B cell (primary cell): ENCODE data around the gene ARL6IP5. TPM values are rescaled to one million over a fixed set of nuclear protein-coding genes. Genes with fewer than 3 reads are reported as not detected.

Source experiments
- ATAC-seq: fragments of 200-7000 bp; cut with Tn5 transposase; one replicate; pipeline ENCODE4 v1.10.0; 2021; ENCODE audit warnings: low read depth, mild to moderate bottlenecking, moderate number of reproducible peaks, moderate library complexity
- CTCF ChIA-PET: fragments of 350-600 bp; sonication (Branson Sonifier 250); formaldehyde crosslinking; loops from one replicate; lab custom pipeline; 2021; ENCODE audit warnings: antibody characterized with exemption, inconsistent platforms; lab: Charles Lee
- POLR2A ChIA-PET: fragments of 350-600 bp; sonication (Branson Sonifier 250); formaldehyde crosslinking; loops from one replicate; lab custom pipeline; 2021; ENCODE audit warnings: antibody characterized with exemption; lab: Charles Lee
- DNase-seq: peaks from one replicate; pipeline ENCODE4 v3.0.0; 2013
- H2AFZ ChIP-seq: 2 replicates; pipeline ENCODE4 v1.6.1; 2012; ENCODE audit warnings: mild to moderate bottlenecking, low read depth, low read length; ENCODE audit not compliant: insufficient read depth, poor library complexity, severe bottlenecking
- H3K27ac ChIP-seq, 2 donors: 1 replicate in 1 of 2; 2 replicates in 1 of 2; pipeline ENCODE4 v1.5.1; 2012 to 2013; ENCODE audit warnings: low read length in 2 of 2, mild to moderate bottlenecking in 2 of 2, moderate library complexity in 1 of 2
- H3K27me3 ChIP-seq, 4 experiments: fragments of 200-600 bp in 1 of 4; sonication (generic) in 1 of 4; replicated peaks in 1 of 4; 1 replicate in 2 of 4; 2 replicates in 2 of 4; pipeline versions ENCODE4 v1.6.1 to v1.7.0; 2013 to 2016; ENCODE audit warnings: low read length in 3 of 4, mild to moderate bottlenecking in 2 of 4, mixed read lengths in 1 of 4, moderate library complexity in 1 of 4; ENCODE audit not compliant: insufficient read depth in 4 of 4, control insufficient read depth in 3 of 4; ENCODE audit errors: control extremely low read depth in 1 of 4
- H3K36me3 ChIP-seq, 2 experiments: replicated peaks in 1 of 2; 1 replicate in 1 of 2; 2 replicates in 1 of 2; pipeline versions ENCODE4 v1.6.1 to v1.7.1; 2013; ENCODE audit warnings: low read length in 1 of 2; ENCODE audit not compliant: insufficient read depth in 2 of 2, control insufficient read depth in 1 of 2; ENCODE audit errors: control extremely low read depth in 1 of 2, extremely low read depth in 1 of 2
- H3K4me1 ChIP-seq, 2 donors: fragments of 200-600 bp in 1 of 2; sonication (generic) in 1 of 2; 1 replicate in 1 of 2; 2 replicates in 1 of 2; pipeline versions ENCODE4 v1.5.1 to v1.6.1; 2013 to 2017; ENCODE audit warnings: low read length in 2 of 2; ENCODE audit not compliant: control insufficient read depth in 2 of 2, insufficient read depth in 2 of 2
- H3K4me2 ChIP-seq: replicated peaks from 2 replicates; pipeline ENCODE3; 2012; ENCODE audit warnings: mild to moderate bottlenecking, low read depth, low read length; ENCODE audit not compliant: poor library complexity, severe bottlenecking
- H3K4me3 ChIP-seq, 5 experiments: fragments of 200-600 bp in 1 of 5; sonication (generic) in 1 of 5; 1 replicate in 3 of 5; 2 replicates in 2 of 5; pipeline versions ENCODE4 v1.5.1 to v1.7.0; 2011 to 2016; ENCODE audit warnings: low read length in 4 of 5, mild to moderate bottlenecking in 4 of 5, low read depth in 2 of 5, control low read depth in 1 of 5, moderate library complexity in 1 of 5; ENCODE audit not compliant: insufficient read depth in 1 of 5; ENCODE audit errors: control extremely low read depth in 1 of 5, extremely low read depth in 1 of 5
- H3K79me2 ChIP-seq: fragments of 200-600 bp; sonication (generic); one replicate; pipeline ENCODE4 v1.6.0; 2016; ENCODE audit warnings: low read length; ENCODE audit not compliant: control insufficient read depth, insufficient read depth
- H3K9ac ChIP-seq: fragments of 200-600 bp; sonication (generic); 2 replicates; pipeline ENCODE4 v1.6.1; 2017; ENCODE audit warnings: mild to moderate bottlenecking, low read length, moderate library complexity
- H3K9me3 ChIP-seq, 3 donors: one replicate each; pipeline versions ENCODE4 v1.6.1 to v1.7.1; 2013; ENCODE audit warnings: low read length in 2 of 3; ENCODE audit not compliant: control insufficient read depth in 2 of 3, insufficient read depth in 1 of 3; ENCODE audit errors: control extremely low read depth in 1 of 3
- H4K20me1 ChIP-seq: 2 replicates; pipeline ENCODE4 v1.6.0; 2012; ENCODE audit warnings: mild to moderate bottlenecking, low read length; ENCODE audit not compliant: insufficient read depth, control insufficient read depth, poor library complexity, severe bottlenecking
- H3K27ac Mint-ChIP-seq: one replicate; pipeline ENCODE4 v1.8.0; 2021; ENCODE audit warnings: mixed read lengths
- H3K27me3 Mint-ChIP-seq: one replicate; pipeline ENCODE4 v1.8.0; 2021; ENCODE audit warnings: mixed read lengths
- H3K4me1 Mint-ChIP-seq: one replicate; pipeline ENCODE4 v1.8.0; 2021; ENCODE audit warnings: mixed read lengths
- H3K4me3 Mint-ChIP-seq: one replicate; pipeline ENCODE4 v1.8.0; 2021; ENCODE audit warnings: mixed read lengths
- H3K9me3 Mint-ChIP-seq: one replicate; pipeline ENCODE4 v1.8.0; 2022; ENCODE audit warnings: mixed read lengths; ENCODE audit not compliant: insufficient read depth
- CTCF ChIP-seq: fragments of 200-600 bp; IDR thresholded peaks from one replicate; pipeline ENCODE4 v1.8.0; 2022; ENCODE audit warnings: antibody characterized with exemption, mild to moderate bottlenecking
- EZH2 ChIP-seq: IDR thresholded peaks from 2 replicates; pipeline ENCODE4 v1.6.1; 2012; ENCODE audit warnings: borderline replicate concordance, low read depth, mild to moderate bottlenecking, moderate library complexity, low read length; ENCODE audit not compliant: insufficient read depth, poor library complexity, severe bottlenecking
- WGBS: methylation state at CpG from one replicate; pipeline ENCODE4 v1.1.5; 2013; ENCODE audit warnings: missing lambda C conversion rate; ENCODE audit not compliant: insufficient coverage; 5-methylcytosine and 5-hydroxymethylcytosine counted together
- intact Hi-C: fragments of 100-400 bp; cut with micrococcal nuclease; formaldehyde crosslinking; loops from one replicate; pipeline ENCODE4 v1.10.0; 2022
- polyA plus RNA-seq: library from polyadenylated mRNA; depleted of rRNA; stranded (reverse); fragments of >200 nt; gene quantifications from 2 replicates; pipeline ENCODE4 v1.2.3, GENCODE V29; 2012
- total RNA-seq, 2 donors: library from RNA; stranded (reverse); fragments of 120-200 nt in 1 of 2; gene quantifications; 1 replicate in 1 of 2; 2 replicates in 1 of 2; pipeline versions ENCODE4 v1.2.3 to v1.2.4, GENCODE V29; 2013 to 2022

ARL6IP5 gene
- total and polyA plus RNA-seq, 2 donors (not counting 1 experiment from before 2014, with no cell fraction given): 39.5 to 89.1 TPM

DNA sequence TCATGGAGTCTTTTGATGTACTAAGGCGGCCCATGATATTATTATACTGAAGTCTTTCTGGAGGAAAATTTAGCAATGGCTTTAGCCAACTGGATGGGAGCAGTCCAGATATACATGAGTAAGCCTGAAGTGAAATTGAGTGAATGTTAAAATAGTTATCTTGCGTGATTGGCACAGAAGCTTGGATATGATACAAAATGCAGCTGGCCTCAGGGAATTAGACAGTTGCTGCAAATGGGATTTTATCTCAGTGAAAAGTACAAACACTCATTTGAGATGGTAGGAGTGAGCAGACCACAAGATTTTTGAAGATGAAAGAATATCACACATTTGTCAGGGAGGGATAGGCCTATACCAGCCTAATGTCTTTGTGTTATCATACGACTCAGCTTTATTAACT is 28.8 kb downstream of the ARL6IP5 start:
- no peak overlapping the region for H3K27ac ChIP-seq
- H3K9me3 Mint-ChIP-seq: no peaks in the 10 kb centered on the region
- H3K27me3 Mint-ChIP-seq: no peaks in the 10 kb centered on the region
- H3K4me2 ChIP-seq: no peak overlapping the region
- no peaks in the 10 kb centered on the region for H3K9me3 ChIP-seq
- no peaks in the 10 kb centered on the region for H3K36me3 ChIP-seq
- H2AFZ ChIP-seq: no peak overlapping the region
- no peak for DNase-seq
- no peak overlapping the region for H3K4me3 Mint-ChIP-seq
- CTCF ChIA-PET: no interaction called here
- no peaks in the 10 kb centered on the region for H3K4me1 ChIP-seq
- H3K4me3 ChIP-seq: no peak overlapping the region
- 100% methylated on average over 1 of the region's 3 CpGs for WGBS
- intact Hi-C loops: no loop called here
- no peaks in the 10 kb centered on the region for H3K79me2 ChIP-seq
- no peaks in the 10 kb centered on the region for H3K27me3 ChIP-seq
- POLR2A ChIA-PET: no interaction called here
- TF ChIP-seq CTCF: no peak
- ATAC-seq: no peak
- peaks cover 2% of the 10 kb centered on the region for H3K4me1 Mint-ChIP-seq
- H3K9ac ChIP-seq: no peak overlapping the region
- H4K20me1 ChIP-seq: no peaks in the 10 kb centered on the region
- H3K27ac Mint-ChIP-seq: no peak overlapping the region

GRCh38 chr3:69115731-69116130 is 31.0 kb downstream of the ARL6IP5 start:
- no peak overlapping the region for H3K4me3 Mint-ChIP-seq
- Histone ChIP-seq H3K4me3 (no peak overlapping the region), H3K36me3 (no peaks in the 10 kb centered on the region), H3K27ac (no peak overlapping the region), H2AFZ (no peak overlapping the region), H3K9ac (no peak overlapping the region), H3K27me3 (no peaks in the 10 kb centered on the region), H3K79me2 (no peaks in the 10 kb centered on the region), H3K4me2 (no peak overlapping the region), H3K9me3 (no peaks in the 10 kb centered on the region), H3K4me1 (no peaks in the 10 kb centered on the region), H4K20me1 (no peaks in the 10 kb centered on the region)
- no peak for ATAC-seq
- ChIA-PET CTCF (interaction anchor here (1.0 kb wide), 1 partner anchor 102 kb away, joined by 3 read pairs; the partner anchor contains the start of gene EOGT), POLR2A (interaction anchor here (1.1 kb wide), 1 partner anchor 24 kb away, joined by 3 read pairs; no protein-coding TSS in a partner anchor)
- WGBS: no CpG with 5 or more reads among the region's 2 CpGs
- DNase-seq: no peak
- no peak overlapping the region for H3K27ac Mint-ChIP-seq
- TF ChIP-seq EZH2 (no peak), CTCF (no peak)
- H3K9me3 Mint-ChIP-seq: no peaks in the 10 kb centered on the region
- intact Hi-C loops: no loop called here
- peaks cover 2% of the 10 kb centered on the region for H3K4me1 Mint-ChIP-seq
- no peaks in the 10 kb centered on the region for H3K27me3 Mint-ChIP-seq
